GM21423 (cell line): ENCODE measurements around the gene PRM2.

Experiments
- ATAC-seq: cut with Tn5 transposase; IDR thresholded peaks from one replicate; pipeline ENCODE4 v1.9.1; 2021; ENCODE audit warnings: mild to moderate bottlenecking, moderate library complexity; ENCODE audit not compliant: unreplicated experiment

PRM2 gene

DNA sequence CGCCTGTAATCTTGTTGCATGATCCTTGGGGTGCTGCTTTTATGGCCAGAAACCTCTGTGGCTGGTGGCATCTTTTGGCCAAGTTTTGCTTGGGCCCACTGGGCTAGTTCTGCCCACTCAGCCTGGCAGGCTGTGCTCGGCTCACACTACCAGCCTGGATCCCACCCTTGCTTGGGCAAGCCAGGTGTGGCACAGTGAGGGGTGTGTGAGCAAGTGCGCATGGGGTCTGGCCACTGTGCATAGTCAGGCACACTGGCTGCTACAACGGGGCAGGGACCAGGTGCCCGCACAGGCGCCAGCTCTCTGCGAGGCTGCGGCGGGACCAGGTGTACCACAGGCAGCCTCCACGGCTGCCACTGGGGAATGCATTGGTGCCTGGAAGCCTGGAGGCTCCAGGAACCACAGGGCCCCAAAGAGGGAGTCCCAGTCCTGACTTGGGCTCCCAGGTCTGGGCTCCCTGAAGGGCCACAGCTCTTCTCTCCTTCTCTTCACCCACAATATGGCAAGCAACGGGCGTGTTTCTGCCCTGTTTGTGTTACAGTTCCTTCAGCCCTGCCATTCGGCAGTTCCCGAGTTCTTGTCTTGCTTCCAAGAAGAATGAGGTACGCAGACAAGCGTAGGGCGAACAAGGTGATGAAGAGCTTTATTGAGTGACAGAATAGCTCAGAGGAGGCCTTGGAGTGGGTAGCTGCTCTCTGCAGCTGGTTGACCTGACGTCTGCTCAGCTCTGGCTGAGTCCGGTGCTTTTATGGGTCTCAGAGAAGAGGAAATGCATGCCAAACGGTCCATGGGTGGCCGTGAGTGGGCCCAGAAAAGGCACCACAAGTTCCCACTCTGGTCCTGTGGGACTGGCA, 31.6 kb upstream of the PRM2 start:
- no peak for ATAC-seq

DNA sequence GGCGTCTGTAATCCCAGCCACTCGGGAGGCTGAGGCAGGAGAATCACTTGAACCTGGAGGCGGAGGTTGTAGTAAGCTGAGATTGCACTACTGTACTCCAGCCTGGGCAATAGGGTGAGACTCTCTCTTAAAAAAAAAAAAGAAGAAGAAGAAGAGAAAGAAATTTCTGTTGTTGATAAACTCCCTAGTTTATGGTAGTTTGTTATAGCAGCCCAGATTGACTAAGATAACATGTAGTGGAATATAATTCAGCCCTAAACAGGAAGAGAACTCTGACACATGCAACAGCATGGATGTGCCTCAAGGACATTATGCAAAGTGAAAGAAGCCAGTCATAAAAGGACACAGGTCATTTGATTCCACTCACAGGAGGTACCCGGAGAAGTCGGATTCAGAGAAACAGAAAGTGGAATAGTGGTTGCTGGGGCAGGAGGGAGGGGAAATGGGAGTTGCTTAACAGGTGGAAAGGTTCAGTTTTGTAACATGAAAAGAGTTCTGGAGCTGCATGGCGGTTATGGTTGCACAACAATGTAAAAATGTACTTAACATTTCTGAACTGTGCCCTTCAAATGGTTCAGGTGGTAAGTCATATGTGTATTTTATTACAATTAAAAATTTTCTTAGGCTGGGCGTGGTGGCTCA, 30.8 kb upstream of the PRM2 start:
- ATAC-seq, result no peak

DNA sequence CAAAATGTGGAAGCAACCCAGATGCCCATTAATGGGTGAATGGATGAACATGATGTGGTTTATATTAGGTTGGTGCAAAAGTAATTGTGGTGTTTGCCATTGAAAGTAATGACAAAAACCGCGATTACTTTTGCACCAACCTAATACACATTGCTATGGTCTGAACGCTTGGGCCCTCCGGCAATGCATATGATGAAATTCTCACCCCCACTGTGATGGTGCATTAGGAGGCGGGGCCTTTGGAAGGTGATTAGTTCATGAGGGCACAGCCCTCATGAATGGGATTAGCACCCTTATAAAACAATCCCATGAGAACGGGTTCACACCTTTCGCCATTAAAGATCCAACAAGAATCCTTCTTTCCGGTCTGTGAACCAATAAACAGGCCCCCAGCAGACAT, 30.1 kb upstream of the PRM2 start:
- ATAC-seq, result no peak

DNA sequence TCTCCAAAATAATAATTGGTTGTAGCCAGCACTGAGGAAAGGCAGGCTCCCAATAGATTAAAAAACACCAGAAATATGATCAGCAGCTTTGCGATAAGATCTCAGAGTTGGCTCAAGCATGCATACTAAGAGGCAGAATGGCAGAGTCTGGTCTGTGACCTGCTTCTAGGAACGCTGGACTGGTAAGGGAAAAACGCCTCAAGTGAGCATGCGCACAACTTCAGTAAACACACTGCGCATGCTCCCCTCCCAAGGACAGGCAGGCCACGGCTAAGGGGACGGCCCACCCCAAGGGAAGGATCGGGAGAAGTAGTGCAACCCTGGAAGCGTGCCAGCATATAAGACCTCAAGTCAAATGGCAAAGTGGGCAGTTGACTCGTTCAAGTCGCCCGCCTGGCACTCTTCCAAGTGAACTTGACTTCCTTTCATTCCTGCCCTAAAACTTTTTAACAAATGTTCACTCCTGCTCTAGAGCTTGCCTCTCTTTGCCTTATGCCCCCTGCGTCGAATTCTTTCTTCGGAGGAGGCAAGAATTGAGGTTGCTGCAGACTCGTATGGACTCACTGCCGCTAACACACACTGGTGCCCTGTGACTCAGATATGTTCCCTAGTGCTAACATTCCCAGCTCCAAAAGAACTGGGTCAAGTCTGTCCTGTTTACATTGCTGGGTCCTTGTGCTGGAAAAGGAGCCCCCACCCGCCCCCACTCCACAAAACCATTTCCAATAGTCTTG, 27.3 kb upstream of the PRM2 start:
- ATAC-seq, result no peak

DNA sequence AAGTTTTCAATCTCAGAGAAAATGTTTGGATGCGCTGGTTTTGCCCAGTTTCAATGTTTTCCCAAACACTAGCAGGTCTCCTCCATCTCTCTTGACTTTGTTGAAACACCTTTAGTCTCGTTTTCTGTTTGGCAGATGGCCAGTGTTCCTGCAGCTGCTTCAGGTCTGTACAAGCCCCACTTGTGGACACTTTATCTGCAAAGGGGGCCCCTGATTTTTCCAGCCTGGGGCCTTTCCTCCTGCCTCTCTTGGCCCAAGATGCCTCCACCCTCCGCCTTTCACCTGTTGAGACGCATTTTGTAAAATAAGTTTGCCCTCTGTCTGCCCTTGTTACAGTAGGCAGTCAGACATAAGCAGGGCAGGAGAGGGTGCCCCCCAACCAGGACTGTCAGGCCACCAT, 26.7 kb upstream of the PRM2 start:
- ATAC-seq, result no peak

DNA sequence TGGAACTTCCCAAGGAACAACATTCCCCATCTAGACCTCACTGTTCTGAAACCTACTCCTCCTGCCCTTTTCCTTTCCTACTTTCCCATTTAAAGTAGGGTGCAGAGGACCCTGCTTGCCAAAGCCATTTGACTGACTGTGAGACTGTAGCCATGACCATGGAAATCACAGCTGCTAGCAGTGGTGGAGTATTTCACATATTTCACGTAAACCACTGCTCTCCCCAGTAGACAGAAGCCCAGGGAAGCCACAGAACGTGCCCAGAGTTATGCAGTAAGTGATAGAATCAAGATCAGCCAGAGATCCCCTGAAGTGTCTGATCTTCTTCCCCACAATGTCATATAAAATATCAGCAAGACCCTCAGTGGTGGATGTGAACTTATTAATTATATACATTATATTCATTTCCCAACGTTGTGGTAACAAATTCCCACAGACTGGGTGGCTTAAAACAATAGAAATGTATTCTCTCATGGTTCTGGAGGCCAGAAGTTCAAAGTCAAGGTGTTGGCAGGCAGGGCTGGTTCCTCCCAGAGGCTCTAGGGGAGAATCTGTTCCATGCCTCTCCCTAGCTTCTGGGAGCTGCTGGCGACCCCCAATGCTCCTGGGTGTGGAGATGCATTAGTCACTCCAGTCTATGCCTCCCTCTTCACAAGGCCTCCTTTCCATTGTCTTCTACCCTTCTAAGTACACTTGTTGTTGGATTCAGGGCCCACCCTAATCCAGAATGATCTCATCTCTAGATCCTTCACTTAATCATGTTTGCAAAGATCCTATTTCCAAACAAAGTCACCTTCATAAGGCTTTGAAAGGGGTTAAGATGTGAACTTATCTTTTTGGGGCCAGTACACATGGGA, 25.6 kb upstream of the PRM2 start:
- no peak for ATAC-seq

DNA sequence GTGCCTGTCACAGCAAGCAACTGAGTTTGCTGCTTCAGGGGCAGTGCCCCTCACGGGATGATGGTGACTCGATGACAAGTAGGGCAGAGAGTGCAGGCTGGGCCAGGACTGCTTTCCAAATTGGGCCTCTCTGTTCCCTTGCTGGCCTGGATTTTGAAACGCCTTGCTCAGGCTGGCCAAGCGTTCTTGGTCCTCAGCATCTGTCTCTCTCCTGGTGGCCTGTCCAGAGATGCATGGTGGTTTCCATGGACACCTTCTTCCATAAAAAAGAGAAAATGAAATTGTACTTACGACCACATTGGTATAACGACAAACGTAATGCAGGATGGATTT, 24.2 kb upstream of the PRM2 start:
- ATAC-seq, result no peak

DNA sequence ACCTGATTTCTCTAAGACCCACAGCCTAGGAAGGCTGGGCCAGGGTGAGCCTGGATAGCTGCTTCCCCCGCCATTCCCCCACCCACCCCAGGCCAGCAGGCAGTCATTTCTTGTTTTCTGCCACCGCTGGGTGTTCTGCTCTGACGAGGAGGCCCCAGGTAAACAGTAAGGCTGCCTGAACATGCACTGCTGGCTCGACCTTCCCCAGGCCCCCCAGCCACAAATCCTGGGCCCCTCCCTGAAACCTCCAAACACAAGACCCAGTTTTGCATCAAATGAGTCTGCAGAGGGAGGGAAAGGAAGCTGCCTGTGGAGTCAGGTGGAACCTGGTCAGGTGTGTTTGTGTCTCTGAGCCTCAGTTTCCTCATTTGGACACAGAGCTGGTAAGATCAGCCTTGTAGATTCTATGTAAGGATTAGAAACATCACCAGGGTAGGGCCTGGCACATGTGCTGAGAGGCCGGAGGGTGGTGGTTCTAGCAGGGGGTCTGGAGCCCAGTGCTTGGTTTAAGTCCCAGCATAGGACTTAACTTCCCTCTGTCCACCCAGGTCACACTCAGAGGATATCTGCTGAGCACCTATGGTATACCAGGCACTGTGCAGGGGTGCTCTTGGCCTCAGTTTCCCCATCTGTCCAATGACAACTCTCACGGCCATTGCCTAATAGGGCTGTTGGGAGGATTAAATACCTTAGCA, 23.7 kb upstream of the PRM2 start:
- no peak for ATAC-seq

DNA sequence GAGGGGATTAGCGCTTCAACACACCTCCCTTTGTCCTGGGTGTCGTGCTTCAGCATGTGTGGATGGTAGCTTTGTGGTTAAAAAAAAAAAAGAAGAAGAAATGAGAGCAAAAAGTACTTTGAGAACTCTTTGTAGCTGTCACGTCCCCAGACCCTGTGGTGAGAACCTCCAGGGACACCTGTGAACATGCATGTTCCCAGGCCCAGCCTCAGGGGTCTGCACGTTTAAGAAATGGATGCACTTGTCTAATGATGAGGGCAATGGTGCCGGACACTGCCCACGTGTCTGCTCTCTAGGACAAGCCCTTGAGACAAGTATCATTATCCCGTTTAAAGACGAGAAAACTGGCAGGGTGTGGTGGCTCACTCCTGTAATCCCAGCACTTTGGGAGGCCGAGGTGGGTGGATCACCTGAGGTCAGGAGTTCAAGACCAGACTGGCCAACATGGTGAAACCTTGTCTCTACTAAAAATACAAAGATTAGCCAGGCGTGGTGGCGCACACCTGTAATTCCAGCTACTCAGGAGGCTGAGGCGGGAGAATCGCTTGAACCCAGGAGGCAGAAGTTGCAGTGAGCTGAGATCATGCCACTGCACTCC, 22.8 kb upstream of the PRM2 start:
- ATAC-seq, result peak; percentile 34

DNA sequence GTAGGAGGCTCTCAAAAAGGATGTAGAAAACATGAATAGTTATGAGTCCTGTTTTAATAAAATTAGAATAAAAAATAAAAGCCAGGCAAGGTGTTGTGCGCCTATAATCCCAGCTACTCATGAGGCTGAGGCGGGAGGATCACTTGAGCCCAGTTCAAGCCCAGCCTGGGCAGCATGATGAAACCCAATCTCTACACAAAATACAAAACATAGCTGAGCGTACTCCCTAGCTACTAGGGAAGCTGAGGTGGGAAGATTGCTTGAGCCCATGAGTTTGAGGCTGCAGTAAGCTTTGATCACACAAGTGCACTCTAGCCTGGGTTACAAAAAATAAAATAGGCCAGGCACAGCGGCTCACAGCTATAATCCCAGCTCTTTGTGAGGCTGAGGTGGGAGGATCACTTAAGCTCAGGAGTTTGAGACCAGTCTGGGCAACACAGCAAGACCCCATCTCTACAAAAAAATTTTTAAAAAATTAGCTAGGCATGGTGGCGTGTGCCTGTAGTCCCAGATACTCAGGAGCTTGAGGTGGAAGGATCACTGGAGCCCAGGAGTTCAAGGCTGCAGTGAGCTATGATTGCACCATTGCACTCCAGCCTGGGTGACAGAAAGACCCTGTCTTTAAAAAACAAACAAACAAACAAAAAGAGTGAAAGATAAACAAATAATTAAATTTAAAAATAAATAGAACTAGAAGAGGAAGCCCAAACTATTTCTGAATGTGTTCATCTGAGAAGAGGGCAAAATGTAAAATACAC, 22.0 kb upstream of the PRM2 start:
- ATAC-seq, result no peak

DNA sequence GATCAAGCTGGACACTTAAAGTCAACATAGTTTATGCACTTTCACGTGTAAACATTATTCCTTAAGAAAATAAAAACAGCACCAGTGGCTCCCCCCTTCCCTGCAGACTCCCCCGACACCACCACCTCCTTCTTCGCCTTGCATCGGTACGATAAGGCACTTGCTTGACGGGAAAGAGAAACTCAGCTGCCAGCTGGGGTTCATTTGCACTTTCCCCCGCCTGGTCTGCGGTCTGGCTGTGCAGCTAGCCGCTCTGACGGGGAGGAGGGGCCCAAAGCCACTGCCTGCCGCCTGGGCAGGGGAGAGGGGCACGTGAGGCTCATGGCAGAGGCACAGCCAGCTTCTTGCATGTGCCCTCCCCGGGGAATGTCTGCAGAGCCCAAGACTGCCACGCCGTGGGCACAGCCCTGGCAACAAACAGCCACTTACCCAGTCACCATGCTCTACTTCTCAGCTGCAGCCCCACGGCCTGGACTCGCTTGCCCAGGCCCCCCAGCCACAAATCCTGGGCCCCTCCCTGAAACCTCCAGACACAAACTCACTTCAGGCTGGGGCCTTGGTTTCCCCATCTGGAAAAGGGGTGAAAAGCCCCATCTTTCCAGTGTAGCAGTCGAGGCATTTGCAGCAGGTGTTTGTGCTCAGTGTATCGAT, 21.3 kb upstream of the PRM2 start:
- ATAC-seq, result peak; percentile 74

DNA sequence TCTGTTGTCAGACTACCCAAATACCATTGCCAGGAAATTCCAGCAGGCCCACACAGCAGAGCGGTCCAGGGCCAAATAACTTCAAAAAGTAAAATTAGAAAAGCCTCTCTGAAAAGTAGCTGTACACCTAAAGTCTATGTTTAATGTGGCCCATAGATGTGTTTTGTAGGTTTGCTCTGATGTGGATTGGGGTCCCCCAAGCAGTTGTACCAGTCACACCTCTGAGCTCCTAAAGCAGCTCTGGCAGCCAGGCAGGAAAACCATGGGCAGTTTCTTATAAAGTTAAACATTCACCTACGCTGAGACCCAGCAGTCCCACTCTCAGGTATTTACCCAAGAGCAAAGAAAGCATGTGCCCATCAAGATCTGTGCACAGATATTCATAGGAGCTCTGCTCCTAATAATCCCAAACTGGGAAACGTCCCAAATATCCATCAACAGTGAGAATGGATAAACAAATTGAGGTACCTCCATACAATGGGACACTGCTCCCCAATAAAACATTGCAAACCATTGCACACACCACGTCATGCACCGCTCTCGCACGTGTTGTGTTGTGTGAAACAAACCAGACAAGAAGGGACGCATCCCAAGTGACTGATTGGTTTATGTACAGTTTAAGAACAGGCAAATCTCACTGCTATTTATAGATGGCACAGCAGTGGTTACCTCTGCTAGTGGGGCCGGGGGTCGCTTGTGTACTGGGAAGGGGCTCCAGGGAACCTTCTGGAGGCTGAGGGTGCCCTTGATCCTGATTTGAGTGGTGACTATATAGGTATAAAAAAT, 20.6 kb upstream of the PRM2 start:
- peak; percentile 6 for ATAC-seq

DNA sequence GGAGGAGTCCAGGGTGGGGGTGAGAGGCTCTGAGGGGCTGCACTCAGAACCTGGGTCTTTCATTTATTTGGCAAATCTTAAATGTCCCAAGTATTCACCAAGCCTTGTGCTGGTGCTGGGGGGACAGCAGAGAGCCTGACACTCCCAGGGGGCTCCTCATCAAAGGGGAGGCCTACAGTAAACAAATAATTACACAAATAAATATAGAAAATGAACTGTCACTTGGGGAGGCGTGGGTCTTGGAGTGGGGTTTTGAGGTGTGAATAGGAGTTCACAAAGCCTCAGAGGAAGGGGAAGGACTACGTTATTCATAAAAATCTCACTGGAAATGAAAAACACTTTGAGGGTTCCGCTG, 20.0 kb upstream of the PRM2 start:
- no peak for ATAC-seq

DNA sequence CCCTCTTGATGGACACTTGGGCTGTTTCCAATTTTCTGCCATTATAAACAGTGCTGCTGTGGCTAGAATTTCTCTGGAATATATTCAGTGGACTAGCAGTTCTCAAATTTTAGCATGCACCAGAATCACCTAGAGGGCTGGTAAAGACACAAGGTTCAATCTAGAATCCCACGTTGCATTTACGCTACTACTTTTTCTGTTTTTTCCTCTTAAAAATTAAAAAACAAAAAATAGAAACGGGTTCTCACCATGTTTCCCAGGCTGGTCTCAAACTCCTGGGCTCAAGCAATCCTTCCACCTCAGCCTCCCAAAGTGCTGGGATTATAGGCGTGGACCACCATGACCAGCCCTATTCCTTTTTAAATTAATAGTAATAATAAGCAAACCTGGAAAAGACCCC, 19.4 kb upstream of the PRM2 start:
- ATAC-seq, result no peak

DNA sequence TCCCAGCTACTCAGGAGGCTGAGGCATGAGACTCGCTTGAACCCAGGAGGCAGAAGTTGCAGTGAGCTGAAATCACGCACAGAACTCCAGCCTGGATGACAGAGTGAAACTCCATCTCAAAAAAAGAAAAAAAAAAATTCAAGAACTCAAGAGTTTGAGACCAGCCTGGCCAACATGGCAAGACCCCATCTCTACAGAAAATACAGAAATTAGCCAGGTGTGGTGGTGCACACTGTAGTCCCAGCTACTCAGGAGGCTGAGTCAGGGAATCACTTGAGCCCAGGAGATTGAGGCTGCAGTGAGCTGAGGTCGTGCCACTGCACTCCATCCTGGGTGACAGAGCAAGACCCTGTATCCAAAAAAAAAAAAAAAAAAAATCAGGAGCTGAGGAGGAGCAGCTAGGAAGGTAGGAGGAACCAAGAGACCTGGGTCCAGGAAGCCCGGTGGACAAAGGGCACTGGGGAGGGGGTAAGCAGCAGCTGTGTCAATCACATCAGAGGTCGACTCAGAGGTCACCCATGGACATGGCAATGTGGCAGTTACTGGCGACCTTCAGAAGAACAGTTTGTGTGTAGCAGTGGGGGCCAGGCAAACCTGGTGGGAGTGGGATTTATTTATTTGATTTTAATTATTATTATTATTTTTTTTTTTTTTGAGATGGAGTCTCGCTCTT, 15.9 kb upstream of the PRM2 start:
- no peak for ATAC-seq

DNA sequence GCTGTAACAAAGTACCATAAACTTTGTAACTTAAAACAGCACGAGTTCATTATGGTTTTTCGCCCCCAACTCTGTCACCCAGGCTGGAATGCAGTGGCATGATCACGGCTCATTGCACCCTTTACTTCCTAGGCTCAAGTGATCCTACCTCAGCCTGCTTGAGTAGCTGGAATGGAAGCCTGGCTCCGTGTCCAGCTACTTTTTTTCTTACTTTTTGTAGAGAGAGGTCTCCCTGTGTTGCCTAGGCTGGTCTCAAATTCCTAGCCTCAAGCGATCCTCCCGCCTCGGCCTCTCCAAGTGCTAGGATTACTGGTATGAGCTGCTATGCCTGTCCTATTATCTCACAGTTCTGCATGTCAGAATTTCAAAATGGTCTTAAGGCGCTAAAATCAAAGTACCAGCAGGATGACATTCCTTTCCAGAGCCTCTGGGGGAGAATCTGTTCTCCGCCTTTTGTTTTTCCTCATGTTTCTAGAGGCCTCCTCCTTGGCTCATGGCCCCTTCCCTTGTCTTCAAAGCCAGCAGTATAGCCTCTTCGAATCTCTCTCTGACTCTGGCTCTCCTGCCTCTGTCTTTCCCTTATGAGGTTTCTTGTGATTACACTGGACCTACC, 14.9 kb upstream of the PRM2 start:
- no peak for ATAC-seq
